ENCODE data around the gene FBXL4.
"Not testable (repeated sequence)": the region's sequence is repeated elsewhere in the genome, so short reads cannot be mapped to it uniquely, and the experiment has no call there.

Gene FBXL4

GRCh38 chr6:98945311-98946115, 2.2 kb downstream of the FBXL4 start:
- no peak for DNase-seq

- DNase-seq: no peak
Observed at GRCh38 chr6:98944598-98945081, 3.1 kb downstream of the FBXL4 start.

- DNase-seq: no peak
Observed at GRCh38 chr6:98944168-98944567, 3.6 kb downstream of the FBXL4 start.

GRCh38 chr6:98942263-98942803, 5.4 kb downstream of the FBXL4 start:
- DNase-seq: no peak

GRCh38 chr6:98941319-98941718, 6.4 kb downstream of the FBXL4 start:
- DNase-seq: no peak

- DNase-seq: no peak
Observed at GRCh38 chr6:98937351-98937750, 10.4 kb downstream of the FBXL4 start.

- no peak for DNase-seq
Observed at GRCh38 chr6:98932381-98932780, 15.4 kb downstream of the FBXL4 start.

GRCh38 chr6:98931696-98932095, 16.1 kb downstream of the FBXL4 start:
- DNase-seq: no peak

GRCh38 chr6:98929498-98930060, 18.2 kb downstream of the FBXL4 start:
- DNase-seq: no peak

- DNase-seq: no peak
Observed at GRCh38 chr6:98928688-98929087, 19.1 kb downstream of the FBXL4 start.

GRCh38 chr6:98927534-98927933, 20.2 kb downstream of the FBXL4 start:
- no peak for DNase-seq

GRCh38 chr6:98925831-98926230, 21.9 kb downstream of the FBXL4 start:
- no peak for DNase-seq

GRCh38 chr6:98924647-98925046, 23.1 kb downstream of the FBXL4 start:
- no peak for DNase-seq

GRCh38 chr6:98920904-98921431, 26.8 kb downstream of the FBXL4 start:
- DNase-seq: no peak

- DNase-seq: not testable (repeated sequence)
Observed at GRCh38 chr6:98910946-98911345, 36.8 kb downstream of the FBXL4 start.

GRCh38 chr6:98909236-98909635, 38.5 kb downstream of the FBXL4 start:
- DNase-seq: no peak

GRCh38 chr6:98906342-98906741, 41.4 kb downstream of the FBXL4 start:
- not testable (repeated sequence) for DNase-seq

- no peak for DNase-seq
Observed at GRCh38 chr6:98905759-98906158, 42.0 kb downstream of the FBXL4 start.

- DNase-seq: no peak
Observed at GRCh38 chr6:98904096-98904495, 43.6 kb downstream of the FBXL4 start.

GRCh38 chr6:98900706-98901105, 47.0 kb downstream of the FBXL4 start:
- no peak for DNase-seq

GRCh38 chr6:98894810-98895209, 52.9 kb downstream of the FBXL4 start:
- no peak for DNase-seq

GRCh38 chr6:98887650-98888049, 60.1 kb downstream of the FBXL4 start:
- DNase-seq: no peak

GRCh38 chr6:98885330-98885729, 62.4 kb downstream of the FBXL4 start:
- no peak for DNase-seq

- no peak for DNase-seq
Observed at GRCh38 chr6:98880486-98880885, 67.3 kb downstream of the FBXL4 start.

Measured in activated T-cell treated with anti-CD3 and anti-CD28 coated beads for 4 hours (primary cell).